Measurements from ENCODE around the gene SMYD3.

SMYD3 gene

DNA sequence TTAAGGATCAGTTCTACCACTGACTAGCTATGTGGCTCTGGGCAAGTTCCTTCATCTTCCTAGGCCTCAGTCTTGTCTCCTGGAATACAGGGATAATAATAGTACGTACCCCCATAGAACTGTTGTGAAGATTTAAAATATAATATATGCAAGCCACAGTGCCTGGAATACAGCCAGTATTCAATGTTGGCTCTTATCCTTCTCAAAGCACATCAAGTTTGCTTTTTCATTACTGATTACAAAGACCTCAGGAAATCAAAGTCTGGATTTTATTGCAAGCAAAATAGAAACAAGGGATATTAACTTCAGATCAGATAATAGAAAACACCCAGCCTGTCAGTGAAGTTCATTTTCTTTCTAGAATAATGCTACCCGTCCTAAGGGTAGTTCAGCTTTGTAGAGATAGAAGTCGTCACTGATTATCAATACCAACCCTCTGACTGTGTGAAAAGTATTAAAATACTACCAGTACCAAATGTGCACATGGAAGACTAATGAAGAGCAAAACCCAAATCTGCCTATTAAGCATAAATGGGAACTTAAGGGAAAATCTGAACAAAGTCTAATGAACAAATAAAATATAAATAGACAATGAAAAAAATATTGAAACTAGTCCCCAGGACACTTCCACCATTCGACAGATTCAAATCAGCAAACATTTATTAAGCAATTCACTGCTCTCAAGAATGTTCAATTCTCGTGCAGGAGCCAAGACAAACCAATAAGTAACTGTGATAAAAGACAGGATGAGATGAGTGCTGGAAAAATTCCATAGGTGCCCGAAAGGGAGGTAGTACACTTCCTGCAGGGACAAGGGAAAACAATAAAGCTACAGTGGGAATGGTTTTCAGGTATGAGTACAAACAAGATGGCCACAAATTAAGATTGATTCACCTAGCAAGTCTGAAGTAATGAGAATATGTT lies 206.2 kb downstream of the SMYD3 start:
- no peaks in the 10 kb centered on the region for H3K4me1 Mint-ChIP-seq
- no peak overlapping the region for H3K27ac Mint-ChIP-seq
- DNase-seq = no peak
- TF ChIP-seq, protein P1, sequence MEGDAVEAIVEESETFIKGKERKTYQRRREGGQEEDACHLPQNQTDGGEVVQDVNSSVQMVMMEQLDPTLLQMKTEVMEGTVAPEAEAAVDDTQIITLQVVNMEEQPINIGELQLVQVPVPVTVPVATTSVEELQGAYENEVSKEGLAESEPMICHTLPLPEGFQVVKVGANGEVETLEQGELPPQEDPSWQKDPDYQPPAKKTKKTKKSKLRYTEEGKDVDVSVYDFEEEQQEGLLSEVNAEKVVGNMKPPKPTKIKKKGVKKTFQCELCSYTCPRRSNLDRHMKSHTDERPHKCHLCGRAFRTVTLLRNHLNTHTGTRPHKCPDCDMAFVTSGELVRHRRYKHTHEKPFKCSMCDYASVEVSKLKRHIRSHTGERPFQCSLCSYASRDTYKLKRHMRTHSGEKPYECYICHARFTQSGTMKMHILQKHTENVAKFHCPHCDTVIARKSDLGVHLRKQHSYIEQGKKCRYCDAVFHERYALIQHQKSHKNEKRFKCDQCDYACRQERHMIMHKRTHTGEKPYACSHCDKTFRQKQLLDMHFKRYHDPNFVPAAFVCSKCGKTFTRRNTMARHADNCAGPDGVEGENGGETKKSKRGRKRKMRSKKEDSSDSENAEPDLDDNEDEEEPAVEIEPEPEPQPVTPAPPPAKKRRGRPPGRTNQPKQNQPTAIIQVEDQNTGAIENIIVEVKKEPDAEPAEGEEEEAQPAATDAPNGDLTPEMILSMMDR (IDR thresholded peaks at IDR 0.05) = no peak
- H3K9me3 Mint-ChIP-seq = no peaks in the 10 kb centered on the region
- no peaks in the 10 kb centered on the region for H3K36me3 Mint-ChIP-seq (ENCODE audit: low read depth)
- peaks cover 4% of the 10 kb centered on the region for H3K27me3 Mint-ChIP-seq (ENCODE audit: low read depth, poor library complexity)
- H3K4me3 Mint-ChIP-seq = no peak overlapping the region

DNA sequence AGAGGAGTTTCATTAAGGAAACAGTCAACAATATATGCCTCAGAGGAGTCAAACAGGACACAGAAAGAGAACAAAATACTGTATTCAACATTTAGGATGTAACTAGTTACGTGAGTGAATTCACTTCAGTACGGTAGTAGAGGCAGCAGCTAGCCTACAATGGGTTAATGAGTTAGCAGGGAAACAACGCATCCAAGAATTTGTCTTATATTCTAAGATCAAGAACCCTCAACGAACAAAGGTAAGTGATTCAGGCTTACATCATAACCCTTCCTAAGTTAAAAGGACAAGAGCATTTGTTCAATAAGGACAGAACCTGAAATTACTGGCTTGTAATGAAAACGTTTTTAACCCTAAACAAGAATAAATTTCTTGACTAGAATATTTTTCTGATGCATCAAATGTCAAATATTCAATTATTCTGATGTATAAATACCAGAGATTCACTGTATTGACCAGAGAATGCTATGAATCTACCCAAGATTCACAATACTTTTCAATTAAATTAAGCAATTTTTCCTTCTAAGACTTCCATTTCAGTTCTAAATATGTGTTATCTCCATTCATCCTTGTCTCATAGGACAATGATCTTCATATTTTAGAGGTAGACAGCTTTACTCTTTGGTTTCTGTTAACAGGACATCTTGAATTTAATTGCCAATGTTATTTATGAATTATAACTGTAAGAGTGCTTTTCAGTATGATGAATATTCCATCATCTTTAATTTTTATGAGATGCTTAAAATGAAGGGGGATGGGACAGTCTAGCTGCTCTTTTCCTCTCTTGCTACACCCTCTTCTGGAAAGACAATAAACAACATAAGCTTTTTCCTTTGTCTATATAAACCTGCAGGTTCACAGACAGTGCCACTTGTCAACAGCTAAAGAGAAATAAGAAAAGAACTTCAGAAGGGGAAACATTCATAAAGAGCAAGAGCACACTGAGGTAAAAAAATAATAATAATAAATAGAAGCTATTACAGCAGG lies 209.5 kb downstream of the SMYD3 start:
- TF ChIP-seq, protein P1 (IDR thresholded peaks at IDR 0.05) = no peak
- H3K27me3 Mint-ChIP-seq (ENCODE audit: low read depth, poor library complexity) = no peaks in the 10 kb centered on the region
- no peak overlapping the region for H3K27ac Mint-ChIP-seq
- no peak overlapping the region for H3K4me3 Mint-ChIP-seq
- no peak for DNase-seq
- H3K9me3 Mint-ChIP-seq = no peaks in the 10 kb centered on the region
- peaks cover 16% of the 10 kb centered on the region for H3K4me1 Mint-ChIP-seq
- H3K36me3 Mint-ChIP-seq (ENCODE audit: low read depth) = no peaks in the 10 kb centered on the region

DNA sequence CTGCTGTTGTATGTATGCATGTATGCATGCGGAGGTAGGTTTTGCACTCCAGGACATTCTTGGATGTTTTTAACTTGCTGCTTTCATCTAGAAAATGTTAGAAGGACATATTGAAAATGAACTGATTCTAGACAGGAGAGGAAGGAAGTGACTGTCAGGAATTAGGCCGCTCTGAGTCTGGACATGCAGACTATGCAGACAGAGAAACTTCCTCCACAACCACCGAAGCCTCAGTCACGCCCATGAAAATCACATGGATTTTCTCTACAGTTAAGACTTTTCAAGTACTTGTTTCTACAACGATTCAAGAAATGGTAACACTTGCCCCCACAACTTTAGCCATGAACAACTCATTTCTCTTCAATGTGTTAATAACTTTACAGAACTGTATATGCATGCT lies 211.1 kb downstream of the SMYD3 start:
- H3K27ac Mint-ChIP-seq = no peak overlapping the region
- H3K36me3 Mint-ChIP-seq (ENCODE audit: low read depth) = no peaks in the 10 kb centered on the region
- H3K27me3 Mint-ChIP-seq (ENCODE audit: low read depth, poor library complexity) = no peaks in the 10 kb centered on the region
- H3K4me1 Mint-ChIP-seq = peaks cover 19% of the 10 kb centered on the region
- no peaks in the 10 kb centered on the region for H3K9me3 Mint-ChIP-seq
- no peak for DNase-seq
- no peak overlapping the region for H3K4me3 Mint-ChIP-seq
- TF ChIP-seq, protein P1 (IDR thresholded peaks at IDR 0.05) = no peak

DNA sequence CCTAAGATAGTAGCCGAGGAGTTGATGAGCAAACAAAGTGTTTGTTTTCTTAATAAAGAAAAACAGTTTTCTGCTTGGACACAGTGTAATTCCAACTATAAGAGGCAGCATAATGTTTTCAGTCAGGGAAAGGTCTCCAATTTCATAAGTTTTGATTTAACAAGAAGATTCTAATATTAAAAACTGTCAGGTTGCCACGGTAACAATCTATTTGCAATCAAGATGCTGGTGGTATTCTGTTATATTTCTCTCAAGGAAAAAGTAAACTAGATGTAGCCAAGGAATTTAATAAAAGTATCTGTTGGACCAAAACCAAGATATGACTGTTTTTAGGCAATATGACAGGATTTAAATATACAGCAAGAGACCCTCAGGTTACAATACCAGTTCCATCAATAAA lies 211.7 kb downstream of the SMYD3 start:
- no peak overlapping the region for H3K4me3 Mint-ChIP-seq
- DNase-seq = no peak
- no peaks in the 10 kb centered on the region for H3K36me3 Mint-ChIP-seq (ENCODE audit: low read depth)
- no peaks in the 10 kb centered on the region for H3K27me3 Mint-ChIP-seq (ENCODE audit: low read depth, poor library complexity)
- H3K9me3 Mint-ChIP-seq = no peaks in the 10 kb centered on the region
- peaks cover 19% of the 10 kb centered on the region for H3K4me1 Mint-ChIP-seq
- no peak overlapping the region for H3K27ac Mint-ChIP-seq
- TF ChIP-seq, protein P1 (IDR thresholded peaks at IDR 0.05) = no peak

DNA sequence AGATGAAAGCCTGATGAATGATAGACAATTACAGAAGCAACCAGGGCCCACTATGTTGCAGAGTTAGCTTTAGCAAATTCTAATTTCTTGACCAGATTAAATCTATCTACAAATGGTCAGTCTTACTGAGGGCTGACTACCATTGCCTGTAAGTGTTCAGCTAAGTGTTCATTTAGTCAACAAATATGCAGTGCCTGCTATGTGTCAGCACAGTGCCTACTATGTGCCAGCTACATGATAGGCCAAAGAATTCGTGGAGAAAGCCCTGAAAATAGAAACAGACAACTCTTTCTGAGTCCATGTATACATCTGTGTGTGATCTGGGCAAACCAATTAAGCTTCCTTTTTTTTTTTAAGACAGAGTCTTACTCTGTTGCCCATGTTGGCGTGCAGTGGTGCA lies 212.8 kb downstream of the SMYD3 start:
- H3K36me3 Mint-ChIP-seq (ENCODE audit: low read depth) = no peaks in the 10 kb centered on the region

More for the DNA sequence above, 212.8 kb downstream of the SMYD3 start:
- Mint-ChIP-seq H3K4me3 (no peak overlapping the region), H3K9me3 (no peaks in the 10 kb centered on the region), H3K27me3 (ENCODE audit: low read depth, poor library complexity) (no peaks in the 10 kb centered on the region), H3K4me1 (peaks cover 19% of the 10 kb centered on the region), H3K27ac (peak overlapping the region; percentile 37)
- DNase-seq = no peak
- TF ChIP-seq, protein P1 (IDR thresholded peaks at IDR 0.05) = no peak

Data from nephron progenitor cell (in vitro differentiated cells).